ENCODE data around the gene ARGLU1. TPM values are rescaled to one million over a fixed set of nuclear protein-coding genes. Genes with fewer than 3 reads are reported as not detected.
A peak's percentile ranks its signal among the peaks of the same experiment; 100 is the strongest.

Gene ARGLU1
- total and polyA plus RNA-seq, 2 experiments from 2014 or later: 146 to 173 TPM

DNA sequence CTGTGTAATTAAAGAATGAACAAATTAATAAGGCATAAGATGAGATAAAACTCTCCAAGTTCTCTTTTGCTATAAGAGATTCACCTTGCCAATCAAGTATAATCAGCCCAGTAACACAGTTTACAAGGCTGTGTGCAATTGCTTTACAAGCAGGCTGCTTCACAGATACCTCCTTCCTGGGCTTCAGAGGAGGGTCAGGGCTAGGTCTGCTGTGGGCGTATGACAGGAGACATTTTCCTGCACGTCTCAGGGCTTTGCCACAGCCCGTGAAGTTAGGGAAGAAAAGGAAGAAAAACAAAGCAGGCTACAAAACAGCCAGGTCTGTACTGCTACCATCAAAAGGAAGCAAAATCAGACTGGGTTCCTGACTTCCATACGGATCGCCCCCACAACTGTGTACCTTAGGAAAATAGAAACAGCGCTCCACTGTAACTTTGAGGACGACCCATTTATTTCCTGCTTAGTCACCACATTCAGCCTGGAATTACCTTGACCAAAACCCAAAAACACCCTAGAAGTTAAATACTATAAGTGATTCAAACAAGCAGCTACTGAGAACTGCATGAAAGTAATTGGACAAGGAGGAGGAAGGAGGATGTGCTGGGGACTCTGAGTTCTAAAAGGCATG is 44.9 kb downstream of the ARGLU1 start:
- Histone ChIP-seq H3K4me3 (no peak overlapping the region), H3K4me1 (ENCODE audit: low read depth) (peaks cover 13% of the 10 kb centered on the region), H3K36me3 (no peaks in the 10 kb centered on the region), H3K27ac (no peak overlapping the region), H3K27me3 (no peaks in the 10 kb centered on the region), H3K9me3 (ENCODE audit: low read depth) (no peaks in the 10 kb centered on the region)
- DNase-seq (ENCODE audit: low read depth in 1 of 2, low spot score in 1 of 2): no peak
- no peak for TF ChIP-seq CTCF (IDR thresholded peaks at IDR 0.05; ENCODE audit: low read depth, low read length)

- DNase-seq (ENCODE audit: low read depth in 1 of 2, low spot score in 1 of 2): no peak
- Histone ChIP-seq H3K36me3 (no peaks in the 10 kb centered on the region), H3K27me3 (no peaks in the 10 kb centered on the region), H3K27ac (no peak overlapping the region), H3K9me3 (ENCODE audit: low read depth) (no peaks in the 10 kb centered on the region), H3K4me3 (no peak overlapping the region), H3K4me1 (ENCODE audit: low read depth) (peaks cover 7% of the 10 kb centered on the region)
- TF ChIP-seq CTCF (IDR thresholded peaks at IDR 0.05; ENCODE audit: low read depth, low read length): no peak
Observed at GRCh38 chr13:106522112-106522705, 45.7 kb downstream of the ARGLU1 start.

- H3K4me1 ChIP-seq (ENCODE audit: low read depth): peaks cover 6% of the 10 kb centered on the region
- H3K27ac ChIP-seq: no peak overlapping the region
- H3K4me3 ChIP-seq: no peak overlapping the region
Observed at GRCh38 chr13:106521095-106521799, 46.7 kb downstream of the ARGLU1 start.

GRCh38 chr13:106520251-106521054 is 47.5 kb downstream of the ARGLU1 start:
- no peaks in the 10 kb centered on the region for H3K9me3 ChIP-seq (ENCODE audit: low read depth)
- H3K36me3 ChIP-seq: no peaks in the 10 kb centered on the region
- no peaks in the 10 kb centered on the region for H3K27me3 ChIP-seq
- H3K4me1 ChIP-seq (ENCODE audit: low read depth): peaks cover 6% of the 10 kb centered on the region
- DNase-seq (ENCODE audit: low read depth in 1 of 2, low spot score in 1 of 2): peak; percentile 24 to 60
- peak; percentile 53 for TF ChIP-seq CTCF (IDR thresholded peaks at IDR 0.05; ENCODE audit: low read depth, low read length)
- H3K4me3 ChIP-seq: no peak overlapping the region
- H3K27ac ChIP-seq: no peak overlapping the region

More at GRCh38 chr13:106521095-106521799, 46.7 kb downstream of the ARGLU1 start:
- no peaks in the 10 kb centered on the region for H3K36me3 ChIP-seq
- TF ChIP-seq CTCF (IDR thresholded peaks at IDR 0.05; ENCODE audit: low read depth, low read length): no peak
- no peaks in the 10 kb centered on the region for H3K9me3 ChIP-seq (ENCODE audit: low read depth)
- no peak for DNase-seq (ENCODE audit: low read depth in 1 of 2, low spot score in 1 of 2)
- no peaks in the 10 kb centered on the region for H3K27me3 ChIP-seq

- Histone ChIP-seq H3K27me3 (no peaks in the 10 kb centered on the region), H3K4me3 (no peak overlapping the region), H3K27ac (no peak overlapping the region), H3K4me1 (ENCODE audit: low read depth) (peaks cover 6% of the 10 kb centered on the region), H3K9me3 (ENCODE audit: low read depth) (no peaks in the 10 kb centered on the region), H3K36me3 (no peaks in the 10 kb centered on the region)
- no peak for TF ChIP-seq CTCF (IDR thresholded peaks at IDR 0.05; ENCODE audit: low read depth, low read length)
- no peak for DNase-seq (ENCODE audit: low read depth in 1 of 2, low spot score in 1 of 2)
Observed at GRCh38 chr13:106518512-106518911, 49.4 kb downstream of the ARGLU1 start.

Measured in cardiac muscle cell (in vitro differentiated cells and primary cell).